ENCODE data around the gene PRPF40B.
"Not testable (repeated sequence)": the region's sequence is repeated elsewhere in the genome, so short reads cannot be mapped to it uniquely, and the experiment has no call there.

PRPF40B gene

DNA sequence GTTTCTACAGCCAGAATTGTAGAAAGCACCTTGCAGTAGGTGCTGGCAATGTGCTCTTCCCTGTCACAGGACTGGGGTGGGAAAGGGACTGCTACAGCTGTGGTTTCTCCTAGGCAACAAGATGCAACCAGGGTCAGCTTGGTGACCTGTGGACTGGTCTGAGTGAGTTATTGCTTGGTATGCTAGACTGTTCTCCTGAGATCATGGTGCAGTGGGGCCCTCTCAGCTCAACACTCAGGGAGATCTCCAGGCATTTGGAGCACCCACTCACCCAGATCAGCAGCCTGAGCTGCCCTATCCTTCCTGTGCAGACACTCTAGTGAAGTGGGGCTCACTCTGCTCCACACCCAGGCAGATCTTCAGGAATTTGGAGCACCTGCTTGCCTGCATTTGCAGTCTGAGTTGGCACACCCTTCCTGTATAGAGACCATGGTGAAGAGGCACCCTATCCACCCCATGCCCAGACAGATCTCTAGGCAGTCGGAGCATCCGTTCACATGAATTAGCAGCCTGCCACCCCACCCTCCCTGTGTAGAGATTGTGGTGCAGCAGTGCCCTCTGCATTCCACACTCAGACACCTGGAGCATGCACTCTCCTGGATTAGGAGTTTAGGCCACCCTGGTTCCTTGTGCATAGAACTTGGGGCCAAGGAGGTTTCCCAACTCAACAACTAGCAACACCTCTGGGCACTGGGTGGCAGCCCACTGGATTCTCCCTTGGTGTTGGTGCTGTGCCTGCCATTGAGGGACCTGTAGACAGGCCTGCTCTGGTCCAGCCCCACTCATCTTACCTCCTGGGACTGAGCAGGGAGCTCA lies 14.1 kb upstream of the PRPF40B start:
- no peak for DNase-seq (ENCODE audit: low read depth, low spot score)

DNA sequence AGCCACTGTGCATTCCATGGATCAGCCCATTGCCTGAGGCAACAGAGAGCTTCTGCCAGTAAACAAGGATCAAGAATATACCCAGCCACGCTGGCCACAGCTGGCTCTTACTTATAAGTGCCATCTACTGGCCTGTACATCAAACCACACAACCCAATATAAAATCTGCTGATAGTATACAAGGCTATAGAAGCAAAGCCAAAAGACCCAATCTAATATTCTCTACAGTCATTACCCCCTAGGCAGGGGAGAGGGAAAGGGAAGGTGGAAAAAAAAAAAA lies 13.5 kb upstream of the PRPF40B start:
- no peak for DNase-seq (ENCODE audit: low read depth, low spot score)

DNA sequence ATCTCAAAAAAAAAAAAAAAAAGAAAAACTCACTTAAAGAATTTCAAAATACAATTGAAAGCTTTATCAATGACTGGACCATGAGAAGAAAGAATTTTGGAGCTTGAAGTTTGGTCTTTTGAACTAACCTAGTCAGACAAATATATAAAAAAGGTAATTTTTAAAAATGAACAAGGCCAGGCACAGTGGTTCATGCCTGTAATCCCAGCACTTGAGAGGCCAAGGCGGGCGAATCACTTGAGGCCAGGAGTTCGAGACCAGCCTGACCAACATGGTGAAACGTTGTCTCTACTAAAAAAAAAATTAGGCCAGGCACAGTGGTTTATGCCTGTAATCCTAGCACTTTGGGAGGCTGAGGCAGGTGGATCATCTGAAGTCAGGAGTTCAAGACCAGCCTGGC lies 12.6 kb upstream of the PRPF40B start:
- DNase-seq (ENCODE audit: low read depth, low spot score), result not testable (repeated sequence)

DNA sequence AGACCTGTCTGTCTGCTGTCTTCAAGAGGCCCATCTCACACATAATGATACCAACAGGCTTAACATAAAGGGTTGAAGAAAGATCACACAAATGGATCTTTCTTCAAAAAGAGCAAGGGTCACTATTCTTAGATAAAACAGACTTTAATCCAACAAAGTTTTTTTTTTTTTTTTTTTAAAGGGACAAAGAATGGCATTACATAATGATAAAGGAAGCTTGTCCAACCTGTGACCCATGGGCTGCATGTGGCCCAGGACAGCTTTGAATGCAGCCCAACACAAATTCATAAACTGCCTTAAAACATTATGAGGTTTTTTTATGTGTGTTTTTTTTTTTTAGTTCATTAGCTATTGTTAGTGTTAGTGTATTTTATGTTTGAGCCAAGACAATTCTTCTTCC lies 11.2 kb upstream of the PRPF40B start:
- DNase-seq (ENCODE audit: low read depth, low spot score), result no peak

DNA sequence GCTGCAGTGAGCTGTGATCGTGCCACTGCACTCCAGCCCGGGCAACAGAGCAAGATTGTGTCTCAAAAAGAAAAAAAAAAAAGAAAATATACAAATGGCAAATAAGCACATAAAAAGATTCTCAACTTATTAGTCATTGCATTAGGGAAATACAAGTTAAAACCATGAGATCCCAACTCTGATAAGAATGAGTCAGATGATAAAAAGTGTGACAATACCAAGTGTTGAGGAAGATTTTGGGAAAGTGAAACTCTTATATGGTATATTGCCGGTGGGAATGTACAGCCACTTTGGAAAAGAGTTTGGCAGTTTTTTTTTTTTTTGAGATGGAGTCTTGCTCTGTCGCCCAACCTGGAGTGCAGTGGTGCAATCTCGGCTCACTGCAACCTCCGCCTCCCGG lies 7.6 kb upstream of the PRPF40B start:
- DNase-seq (ENCODE audit: low read depth, low spot score), result no peak

DNA sequence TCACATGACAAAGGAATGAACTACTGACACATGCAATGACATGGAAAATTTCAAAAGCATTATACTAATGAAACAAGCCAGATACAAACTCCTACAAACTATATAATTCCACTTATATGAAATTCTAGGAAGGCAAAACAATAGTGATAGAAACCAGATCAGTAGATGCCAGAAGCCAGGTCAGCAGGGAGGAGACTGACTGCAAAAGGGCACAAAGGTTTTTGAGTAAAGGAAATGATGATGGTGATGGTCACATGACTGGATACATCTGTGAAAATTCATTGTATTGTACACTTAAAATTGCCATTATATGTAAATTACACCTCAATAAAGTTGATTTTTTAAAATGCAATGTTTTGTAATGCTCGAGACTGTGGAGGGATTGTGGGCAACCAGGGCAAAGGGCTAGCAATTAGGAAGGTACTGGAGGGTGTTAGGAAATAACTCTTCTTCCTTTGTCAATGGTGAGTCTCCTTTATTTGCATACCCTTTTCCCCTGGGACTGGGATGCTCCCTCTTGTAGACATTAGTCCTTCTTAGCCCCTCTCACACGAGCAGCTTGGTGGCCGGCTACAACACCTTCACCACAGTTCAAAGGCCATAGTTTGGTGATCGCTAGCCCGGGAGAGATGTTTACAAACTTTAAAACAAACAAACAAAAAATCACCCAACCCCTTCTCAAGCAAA lies 6.7 kb upstream of the PRPF40B start:
- DNase-seq (ENCODE audit: low read depth, low spot score), result no peak

DNA sequence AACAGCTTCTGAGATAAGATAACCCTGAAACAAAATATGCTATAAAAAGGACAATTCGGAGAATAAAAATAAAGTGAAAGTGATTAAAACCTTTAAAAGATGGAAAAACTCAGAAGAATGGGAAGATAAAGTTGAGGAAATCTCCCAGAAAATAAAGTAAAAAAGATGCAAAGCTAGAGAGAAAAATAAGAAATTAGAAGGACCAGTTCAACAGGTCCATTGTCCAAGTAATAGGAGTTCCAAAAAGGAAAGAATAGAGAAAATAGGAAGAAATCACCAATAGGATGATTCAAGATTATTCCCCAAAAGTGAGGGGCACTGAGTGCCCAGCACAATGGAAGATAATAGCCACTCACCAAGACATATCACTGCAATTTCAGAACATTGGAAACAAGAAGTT lies 4.8 kb upstream of the PRPF40B start:
- no peak for DNase-seq (ENCODE audit: low read depth, low spot score)

DNA sequence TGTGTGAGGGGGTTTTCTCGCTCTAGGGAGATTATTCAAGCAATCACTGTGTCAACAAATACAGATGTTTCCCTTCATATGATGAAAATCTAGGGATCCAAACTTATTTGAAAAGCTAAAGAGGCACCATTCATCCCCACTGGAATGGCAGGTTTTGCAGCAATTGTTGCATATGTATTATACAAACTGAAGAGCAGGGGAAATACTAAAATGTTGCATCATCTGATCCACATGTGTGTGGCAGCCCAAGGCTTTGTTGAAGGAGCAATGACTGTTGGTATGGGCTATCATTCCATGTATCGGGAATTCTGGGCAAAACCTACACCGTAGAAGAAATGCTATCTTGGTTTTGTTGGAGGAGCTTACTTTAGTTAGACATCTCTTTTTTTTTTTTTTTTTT lies 4.1 kb upstream of the PRPF40B start:
- DNase-seq (ENCODE audit: low read depth, low spot score), result no peak

DNA sequence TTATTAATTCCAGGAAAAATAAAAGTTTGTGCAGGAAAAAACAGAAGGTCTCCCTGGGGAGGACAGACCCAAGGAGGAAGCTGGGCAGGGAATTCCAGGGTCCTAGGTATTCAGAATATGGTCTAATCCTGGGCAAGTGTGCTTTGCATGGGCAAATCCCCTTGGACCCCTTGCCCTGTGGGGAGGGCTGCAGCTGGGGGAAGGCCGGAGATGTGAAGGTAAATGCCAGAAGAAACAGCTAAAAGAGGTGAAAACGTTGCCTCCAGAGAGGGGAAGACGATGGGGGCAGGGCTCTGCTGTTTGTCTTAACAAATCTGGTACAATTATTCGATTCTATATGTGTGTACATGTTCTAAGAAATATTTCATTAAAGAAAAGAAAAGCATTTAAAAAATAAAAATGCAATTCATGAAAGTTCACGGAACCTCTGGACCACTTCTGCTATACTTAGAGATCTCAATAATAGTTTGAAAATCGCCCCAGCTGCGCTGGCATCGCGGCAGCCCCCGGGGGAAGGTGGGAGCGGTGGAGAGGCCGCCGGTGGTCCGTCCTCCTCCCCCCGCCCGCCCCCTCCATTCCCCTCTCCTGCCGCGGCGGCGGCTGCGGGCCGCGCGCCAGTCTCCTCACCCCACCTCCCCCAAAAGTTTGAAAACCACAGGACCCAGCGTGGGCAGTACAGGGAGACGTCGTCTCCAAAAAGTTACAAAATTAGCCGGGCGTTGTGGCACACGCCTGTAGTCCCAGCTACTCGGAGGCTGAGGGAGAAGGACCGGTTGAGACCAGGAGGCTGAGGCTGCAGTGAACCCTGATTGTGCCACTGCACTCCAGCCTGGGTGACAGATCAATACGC lies 1.5 kb upstream of the PRPF40B start:
- no peak for DNase-seq (ENCODE audit: low read depth, low spot score)

DNA sequence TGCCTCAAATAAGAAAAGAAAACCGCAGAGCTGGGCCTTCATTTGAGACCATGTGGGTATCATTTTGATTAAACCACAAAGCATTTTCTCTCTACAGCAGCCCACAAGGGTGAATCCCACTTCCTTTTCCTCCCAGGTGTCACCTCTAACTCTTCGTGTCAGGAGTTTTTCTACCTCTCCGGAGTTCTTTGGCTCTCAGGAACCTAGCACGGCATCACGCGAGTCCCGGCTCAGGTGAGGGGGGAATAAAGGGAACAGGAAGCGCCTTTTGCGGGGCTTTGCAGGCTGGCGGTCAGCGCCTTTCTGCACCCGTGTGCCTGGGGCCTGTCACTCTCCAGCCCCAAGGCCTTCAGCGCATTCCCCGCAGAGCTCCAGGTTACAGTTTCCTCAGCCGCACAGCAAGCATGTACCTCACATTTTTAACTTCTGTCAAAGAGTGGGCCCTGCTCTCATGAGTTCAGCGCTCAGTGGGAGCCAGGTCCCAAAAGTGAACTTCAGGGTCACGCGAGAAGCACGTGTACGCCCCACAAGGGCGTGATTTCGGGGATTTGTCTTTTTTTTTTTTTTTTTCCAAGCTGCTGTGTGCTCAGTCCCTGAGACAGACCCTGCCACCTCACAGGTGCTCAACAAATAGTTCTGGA lies 740 bp upstream of the PRPF40B start:
- peak; percentile 9 for DNase-seq (ENCODE audit: low read depth, low spot score)

DNA sequence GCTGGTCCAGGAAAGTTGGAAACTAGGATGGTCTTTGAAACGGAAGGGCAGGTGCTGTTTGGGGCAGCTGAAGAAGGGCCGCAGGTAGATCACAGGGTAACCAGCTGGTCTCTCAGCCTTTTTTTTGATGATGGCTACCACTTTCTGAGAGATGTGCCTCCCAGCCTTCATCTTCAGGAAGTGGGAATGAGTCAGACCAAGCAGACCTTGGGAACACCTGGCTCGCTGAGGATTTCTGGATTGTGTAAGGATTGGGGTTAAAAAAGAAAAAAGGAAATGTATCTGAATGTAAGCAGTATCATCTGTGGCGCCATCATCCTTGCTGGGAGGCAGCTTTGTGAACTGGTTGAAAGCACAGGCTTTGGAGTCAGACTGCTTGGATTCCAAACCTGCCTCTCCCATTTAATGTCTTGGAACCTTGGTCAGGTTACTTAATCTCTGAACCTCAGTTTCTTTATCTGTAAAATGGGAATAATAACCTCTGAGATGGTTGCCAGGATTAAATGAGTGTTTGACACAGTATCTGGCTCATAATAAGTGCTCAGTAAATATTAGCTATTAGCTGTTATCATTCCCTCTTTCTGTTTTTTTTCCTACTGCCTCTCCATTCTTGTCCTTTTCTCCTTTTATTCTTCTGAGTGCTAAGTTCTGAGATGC lies 1.7 kb downstream of the PRPF40B start:
- DNase-seq (ENCODE audit: low read depth, low spot score), result no peak

DNA sequence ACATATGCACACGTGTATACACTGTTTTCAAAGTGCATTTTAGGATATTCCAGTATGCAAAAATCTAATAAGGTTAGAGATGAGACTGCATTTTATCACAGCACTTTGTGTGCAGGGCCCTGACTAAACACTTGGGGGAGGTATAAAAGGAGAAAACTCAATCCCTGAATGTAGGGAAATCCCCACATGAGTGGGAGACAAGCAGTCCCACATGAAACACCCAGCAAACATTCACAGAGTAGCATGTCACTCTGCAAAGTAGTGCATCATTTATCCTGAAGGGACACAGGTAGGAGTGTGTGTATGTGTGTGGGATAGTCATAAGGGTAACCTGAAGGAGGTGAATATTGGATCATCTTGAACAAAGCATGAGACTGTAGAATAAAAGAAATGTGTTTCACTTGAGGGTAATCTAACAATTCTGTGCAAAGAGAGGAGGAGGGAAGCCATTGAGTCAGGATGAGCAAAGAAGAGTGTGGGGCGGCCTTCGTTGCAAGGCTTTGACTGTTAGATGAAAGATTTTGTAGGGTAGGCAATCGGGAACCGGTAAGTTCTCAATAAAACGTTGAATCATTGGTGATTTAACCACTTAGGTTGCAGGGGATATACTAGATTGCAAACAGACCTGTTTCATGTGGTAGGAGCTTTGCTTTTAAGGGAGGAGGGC lies 2.9 kb downstream of the PRPF40B start:
- no peak for DNase-seq (ENCODE audit: low read depth, low spot score)

DNA sequence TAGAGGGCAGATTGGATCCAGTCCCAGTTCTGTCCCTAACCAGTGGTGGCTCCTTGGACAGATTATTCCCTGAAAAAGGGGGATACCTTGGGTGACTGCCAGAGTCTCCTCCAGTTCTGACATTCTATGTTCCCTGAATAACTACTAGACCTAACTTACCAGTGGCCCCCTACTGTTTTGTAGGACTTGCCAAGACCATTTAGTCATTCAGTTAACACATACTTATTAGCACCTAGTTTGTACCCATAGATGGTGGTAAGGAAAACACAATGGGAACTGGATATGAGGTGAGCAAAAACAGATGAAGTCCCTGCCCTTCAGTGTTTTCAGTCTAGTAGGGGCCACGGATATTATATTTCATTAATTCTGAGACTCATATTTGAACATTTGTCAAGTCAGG lies 3.5 kb downstream of the PRPF40B start:
- DNase-seq (ENCODE audit: low read depth, low spot score), result no peak

DNA sequence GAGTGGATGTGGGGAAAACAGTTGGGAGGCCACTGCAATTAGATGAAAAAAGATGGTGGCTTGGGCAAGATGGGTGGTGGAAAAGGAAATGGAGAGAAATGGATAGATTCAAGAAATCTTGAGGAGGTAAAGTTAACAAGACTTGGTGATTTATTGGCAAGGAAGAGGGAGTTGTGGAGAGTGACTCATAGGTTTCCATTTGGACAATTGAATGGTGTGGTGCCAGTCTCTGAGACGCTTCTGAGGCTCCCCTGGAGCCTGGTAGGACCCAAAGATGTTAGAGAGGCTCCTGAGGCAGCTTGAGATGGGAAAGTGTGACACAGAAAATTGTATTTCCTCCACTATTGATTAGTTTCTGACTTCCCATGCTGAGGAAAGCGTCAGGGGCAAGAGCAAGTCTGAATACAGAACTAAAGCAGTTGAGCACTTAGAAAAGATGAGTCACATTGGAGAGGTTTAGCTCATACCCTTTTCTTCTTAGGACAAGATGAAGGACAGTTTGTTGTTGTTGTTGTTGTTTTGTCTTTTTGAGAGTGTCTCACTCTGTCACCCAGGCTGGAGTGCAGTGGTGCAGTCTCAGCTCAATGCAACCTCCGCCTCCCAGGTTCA lies 4.5 kb downstream of the PRPF40B start:
- no peak for DNase-seq (ENCODE audit: low read depth, low spot score)

DNA sequence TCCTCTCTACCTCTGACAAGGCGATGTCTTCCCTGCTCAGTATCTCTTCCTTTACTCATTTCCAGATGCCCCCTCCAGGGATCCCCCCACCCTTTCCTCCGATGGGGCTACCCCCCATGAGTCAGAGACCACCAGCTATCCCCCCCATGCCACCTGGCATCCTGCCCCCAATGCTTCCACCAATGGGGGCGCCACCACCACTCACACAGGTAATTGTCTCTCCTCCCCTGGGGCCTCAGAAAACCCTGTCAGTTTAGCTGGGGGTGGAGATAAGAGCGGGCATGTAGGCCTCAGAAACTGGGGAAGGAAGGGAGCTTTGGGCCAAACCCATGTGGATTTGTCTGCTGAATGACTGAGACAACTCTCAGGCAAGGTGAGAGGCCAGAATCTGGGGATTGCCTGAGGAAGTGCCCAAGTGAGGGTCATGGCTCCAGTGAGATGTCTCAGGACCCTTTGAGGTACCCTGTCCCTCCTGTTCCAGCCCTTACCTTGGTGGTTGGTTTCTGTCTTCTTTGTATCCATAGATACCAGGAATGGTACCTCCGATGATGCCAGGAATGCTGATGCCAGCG lies 8.1 kb downstream of the PRPF40B start:
- no peak for DNase-seq (ENCODE audit: low read depth, low spot score)

DNA sequence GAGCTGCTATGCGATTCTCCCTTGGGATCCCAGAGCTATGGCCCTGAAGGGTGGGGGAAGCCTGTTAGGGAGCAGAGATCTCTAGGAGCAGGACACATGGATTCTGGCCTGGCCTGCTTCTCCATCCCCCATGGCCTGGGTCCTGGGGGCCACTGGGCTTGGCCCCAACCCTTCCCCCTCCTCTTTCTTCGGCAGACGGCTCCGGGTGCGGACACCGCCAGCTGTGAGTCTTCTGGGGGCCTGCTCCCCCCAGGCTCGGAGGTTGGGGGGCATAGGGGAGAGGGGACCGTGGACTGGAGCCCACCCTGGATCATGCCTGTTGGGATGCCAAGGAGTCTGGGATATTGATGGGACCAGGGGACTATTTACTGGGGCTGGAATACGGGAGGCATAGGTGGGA lies 9.0 kb downstream of the PRPF40B start:
- DNase-seq (ENCODE audit: low read depth, low spot score), result no peak

DNA sequence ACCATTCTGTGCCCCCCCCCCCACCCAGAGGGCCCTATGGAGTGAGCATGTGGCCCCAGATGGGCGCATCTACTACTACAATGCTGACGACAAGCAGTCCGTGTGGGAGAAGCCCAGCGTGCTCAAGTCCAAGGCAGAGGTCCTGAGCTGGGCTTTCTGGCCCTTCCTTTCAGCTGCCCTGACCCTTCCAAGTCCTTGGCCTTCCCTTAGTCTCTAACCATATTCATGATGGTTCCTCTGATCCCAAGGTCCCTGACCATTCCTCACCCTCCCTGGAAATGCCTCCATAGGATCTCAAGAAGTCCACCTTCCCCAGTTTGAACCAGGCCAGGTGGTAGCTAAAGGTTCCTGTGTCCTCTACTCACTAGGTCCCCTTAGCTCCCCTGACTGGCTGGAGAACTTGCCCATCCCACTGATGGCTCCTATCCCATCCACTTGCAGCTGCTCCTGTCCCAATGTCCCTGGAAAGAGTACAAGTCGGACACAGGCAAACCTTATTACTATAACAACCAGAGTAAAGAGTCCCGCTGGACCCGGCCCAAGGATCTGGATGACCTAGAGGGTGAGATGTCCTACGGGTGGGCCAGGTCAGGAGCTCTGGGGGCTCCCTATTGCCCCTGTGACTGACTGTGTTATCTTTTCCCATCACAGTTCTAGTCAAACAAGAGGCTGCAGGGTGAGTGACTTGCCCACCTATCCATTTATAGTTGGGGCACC lies 9.8 kb downstream of the PRPF40B start:
- DNase-seq (ENCODE audit: low read depth, low spot score), result no peak

DNA sequence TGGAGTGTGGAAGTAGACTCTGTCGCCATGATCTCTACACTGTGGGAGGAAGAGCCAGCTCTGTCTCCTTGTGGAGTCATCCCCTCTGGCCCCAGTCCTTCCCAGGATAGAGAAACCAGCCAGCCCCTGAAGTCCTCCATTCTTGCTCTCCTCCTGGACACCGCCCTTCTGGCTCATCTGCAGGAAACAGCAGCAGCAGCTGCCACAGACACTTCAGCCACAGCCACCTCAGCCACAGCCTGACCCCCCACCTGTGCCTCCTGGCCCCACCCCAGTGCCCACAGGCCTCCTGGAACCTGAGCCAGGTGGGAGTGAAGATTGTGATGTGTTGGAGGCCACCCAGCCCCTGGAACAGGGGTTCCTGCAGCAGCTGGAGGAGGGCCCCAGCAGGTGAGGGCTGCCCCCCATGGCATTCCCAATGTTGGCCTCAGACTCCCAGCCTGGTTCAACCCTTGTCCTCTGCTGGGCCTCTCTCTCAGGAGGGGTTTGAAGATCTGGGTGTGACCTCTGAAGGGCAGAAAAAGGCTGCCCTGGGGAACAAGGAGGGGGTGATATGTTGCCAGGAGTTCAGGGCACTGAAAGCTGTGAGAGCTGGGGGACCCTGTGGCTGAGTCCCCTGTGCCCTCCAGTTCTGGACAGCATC lies 10.5 kb downstream of the PRPF40B start:
- DNase-seq (ENCODE audit: low read depth, low spot score), result no peak

DNA sequence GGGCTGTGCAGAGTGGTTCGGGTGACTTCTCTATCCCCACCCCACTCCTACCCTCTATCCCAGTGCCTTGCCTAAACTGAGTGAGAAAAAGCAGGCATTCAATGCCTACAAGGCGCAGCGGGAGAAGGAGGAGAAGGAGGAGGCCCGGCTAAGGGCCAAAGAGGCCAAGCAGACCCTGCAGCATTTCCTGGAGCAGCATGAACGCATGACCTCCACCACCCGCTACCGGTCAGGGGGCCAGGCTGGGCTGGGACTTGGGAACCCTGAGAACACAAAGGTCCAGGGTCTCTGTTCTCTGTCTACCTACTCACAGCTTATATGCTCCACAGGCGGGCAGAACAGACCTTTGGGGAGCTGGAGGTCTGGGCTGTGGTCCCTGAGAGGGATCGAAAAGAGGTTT lies 11.7 kb downstream of the PRPF40B start:
- DNase-seq (ENCODE audit: low read depth, low spot score), result no peak
